NCI-H2107 treated with DMSO at 0.1 percent for 48 hours (cell line): Measurements from ENCODE around the gene TMEM151A.
A peak's percentile ranks its signal among the peaks of the same experiment; 100 is the strongest.

Experiments
- DNase-seq: peaks from one replicate; lab custom pipeline; 2025; ENCODE audit not compliant: unreplicated experiment; lab: John Stamatoyannopoulos, UW

The TMEM151A gene

GRCh38 chr11:66334605-66335442 lies 43.1 kb downstream of the TMEM151A start:
- DNase-seq = no peak

GRCh38 chr11:66335531-66336233 lies 44.0 kb downstream of the TMEM151A start:
- no peak for DNase-seq

GRCh38 chr11:66336234-66337102 lies 44.8 kb downstream of the TMEM151A start, which contains the start of gene RIN1:
TSS of gene RIN1 (minus strand) at chr11:66336434. CDS start at chr11:66336402, 32 bp downstream.
- peak; percentile 4 for DNase-seq

GRCh38 chr11:66337103-66337899 lies 45.6 kb downstream of the TMEM151A start:
- no peak for DNase-seq

- DNase-seq = no peak
Observed at GRCh38 chr11:66338276-66339161, 46.8 kb downstream of the TMEM151A start.

GRCh38 chr11:66339162-66339675 lies 47.5 kb downstream of the TMEM151A start:
- no peak for DNase-seq

- DNase-seq = no peak
Observed at GRCh38 chr11:66339686-66340483, 48.2 kb downstream of the TMEM151A start.

GRCh38 chr11:66340596-66341501 lies 49.2 kb downstream of the TMEM151A start:
- no peak for DNase-seq

- no peak for DNase-seq
Observed at GRCh38 chr11:66341502-66342126, 49.9 kb downstream of the TMEM151A start.

GRCh38 chr11:66343176-66343575 lies 51.5 kb downstream of the TMEM151A start:
- no peak for DNase-seq

- peak; percentile 85 for DNase-seq
Observed at GRCh38 chr11:66344550-66345315, 53.0 kb downstream of the TMEM151A start, which contains the start of gene BRMS1. TSS of gene BRMS1 (minus strand) at chr11:66345104. CDS start at chr11:66342234, 2,870 bp downstream.

GRCh38 chr11:66345316-66345649 lies 53.6 kb downstream of the TMEM151A start:
- DNase-seq = no peak
